GM21528 (cell line): ENCODE measurements around the gene GPR158.

Source experiments
- ATAC-seq: cut with Tn5 transposase; IDR thresholded peaks from one replicate; pipeline ENCODE4 v1.9.1; 2021; ENCODE audit warnings: mild to moderate bottlenecking, moderate library complexity; ENCODE audit not compliant: unreplicated experiment, low FRiP score

GPR158 gene

DNA sequence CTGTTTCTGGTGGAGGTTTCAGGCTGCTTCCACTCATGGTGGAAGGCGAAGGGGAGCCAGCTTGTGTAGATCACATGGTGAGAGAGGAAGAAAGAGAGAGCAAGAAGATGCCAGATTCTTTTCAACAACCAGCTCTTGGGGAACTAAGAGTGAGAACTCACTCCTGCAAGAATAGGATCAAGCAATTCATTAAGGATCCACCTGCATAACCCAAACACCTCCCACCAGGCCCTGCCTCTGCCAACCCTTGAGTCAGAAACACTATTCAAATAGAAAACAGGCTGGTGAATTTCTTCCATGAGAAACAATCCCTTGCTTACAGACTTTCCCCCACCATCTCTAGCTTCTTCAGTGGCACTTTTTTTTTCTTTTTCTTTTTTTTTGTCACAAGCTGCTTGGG, 317.2 kb downstream of the GPR158 start:
- no peak for ATAC-seq

DNA sequence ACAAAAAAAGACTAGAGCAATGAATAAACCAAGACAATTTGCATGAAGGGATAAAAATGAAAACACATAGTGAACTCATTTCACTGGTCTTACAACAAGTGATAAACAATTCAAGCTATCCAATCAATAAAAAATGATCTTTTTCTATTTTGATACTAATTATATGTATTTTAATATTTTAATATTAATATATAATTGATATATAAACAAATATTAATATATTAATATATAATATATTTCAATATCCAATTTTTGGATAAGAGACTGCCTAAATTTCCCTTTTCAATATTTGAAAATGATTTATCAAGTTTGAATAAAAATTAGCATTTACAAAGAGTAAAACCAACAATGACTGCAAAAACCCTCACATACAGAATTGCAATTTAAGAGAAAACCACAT, 317.9 kb downstream of the GPR158 start:
- no peak for ATAC-seq

DNA sequence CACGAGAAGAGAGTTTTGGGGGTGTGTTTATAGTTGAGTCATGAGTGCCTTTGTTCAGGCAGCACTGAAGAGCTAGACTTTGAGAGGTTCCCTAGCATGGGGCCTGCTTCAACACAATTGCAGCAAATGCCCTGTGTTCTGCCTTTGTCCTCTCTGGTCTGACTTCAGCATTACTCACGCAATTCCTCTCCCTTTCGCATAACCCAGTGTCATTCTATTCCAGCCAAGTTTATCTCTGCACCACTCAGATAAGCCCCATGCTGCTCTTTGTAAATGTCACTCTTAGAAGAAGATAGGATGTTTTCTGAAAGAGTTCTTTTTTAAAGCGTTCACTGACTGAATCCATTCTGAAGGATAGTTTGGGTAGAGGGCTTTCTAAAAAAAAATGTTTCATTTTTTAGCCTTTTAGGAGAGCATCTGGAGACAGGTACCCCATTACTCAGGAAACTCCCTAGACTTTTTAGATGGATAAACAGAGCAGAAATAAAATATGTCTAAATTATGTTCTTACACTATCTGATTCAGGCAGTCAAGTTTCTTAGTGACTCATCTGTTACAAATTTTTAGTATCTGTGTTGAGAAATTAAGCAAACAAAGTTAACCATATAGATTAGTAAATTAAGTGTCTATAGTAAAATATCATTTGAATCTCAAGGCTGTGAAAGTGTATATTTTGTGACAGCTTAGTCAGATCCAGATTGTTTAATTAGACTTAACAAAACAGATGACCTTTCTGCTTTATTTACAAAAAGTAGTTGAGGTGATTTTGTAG, 318.5 kb downstream of the GPR158 start:
- no peak for ATAC-seq

DNA sequence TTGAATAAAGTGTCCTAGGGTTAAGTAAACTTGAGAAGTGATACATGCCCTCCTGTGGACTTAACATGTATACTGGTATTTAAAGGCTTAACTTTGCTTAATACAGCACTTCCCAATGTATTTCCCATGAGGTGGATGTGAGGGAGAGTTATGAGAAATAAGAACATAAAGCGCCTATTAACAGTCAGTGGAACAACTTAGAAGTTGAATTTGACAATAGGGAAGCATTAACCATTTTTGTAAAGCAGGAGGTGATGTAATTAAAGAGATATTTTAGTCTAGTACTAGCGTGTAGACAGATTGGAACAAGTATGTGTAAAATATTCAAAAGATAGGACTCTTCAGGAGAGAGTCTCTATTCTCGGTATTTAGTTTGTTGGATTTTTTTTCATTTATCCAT, 322.4 kb downstream of the GPR158 start:
- ATAC-seq: no peak

DNA sequence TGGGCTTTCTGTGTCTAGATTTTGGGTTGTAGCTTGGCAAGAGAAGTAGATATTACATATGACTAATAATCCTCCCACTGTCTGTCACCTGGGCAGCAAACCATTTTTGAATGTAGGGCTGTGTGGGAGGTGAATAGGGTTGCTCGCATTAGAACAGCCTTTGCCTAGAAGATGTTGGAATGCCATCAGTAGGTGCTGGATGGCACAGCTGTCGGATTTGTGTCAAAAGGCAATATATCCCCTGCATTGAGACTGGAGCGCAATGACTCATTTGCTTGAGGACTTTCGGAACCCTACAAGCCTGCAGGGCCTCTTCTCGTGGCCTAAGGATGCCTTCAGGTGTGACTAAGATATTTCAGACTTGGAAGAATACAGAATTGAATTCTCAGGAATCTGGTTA, 323.8 kb downstream of the GPR158 start:
- ATAC-seq: no peak

DNA sequence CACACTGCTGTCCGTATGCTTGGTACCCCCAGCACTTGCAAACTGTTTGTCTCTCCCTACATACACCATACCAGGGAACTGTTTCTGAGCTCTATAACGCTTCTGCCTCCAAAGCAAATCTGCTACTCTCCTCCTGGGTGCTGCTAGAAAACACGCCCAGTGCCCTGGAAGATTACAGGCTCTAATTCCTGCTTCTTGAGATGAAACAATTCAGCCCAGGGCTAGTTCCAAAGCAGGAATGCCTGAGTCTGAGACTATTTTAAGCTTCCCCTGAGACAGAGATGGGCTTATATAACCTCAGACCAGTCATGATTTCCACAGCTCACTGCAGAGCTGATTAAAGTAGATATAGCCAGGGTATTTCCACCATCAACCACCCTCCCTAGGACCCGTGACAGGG, 327.1 kb downstream of the GPR158 start:
- ATAC-seq: no peak

DNA sequence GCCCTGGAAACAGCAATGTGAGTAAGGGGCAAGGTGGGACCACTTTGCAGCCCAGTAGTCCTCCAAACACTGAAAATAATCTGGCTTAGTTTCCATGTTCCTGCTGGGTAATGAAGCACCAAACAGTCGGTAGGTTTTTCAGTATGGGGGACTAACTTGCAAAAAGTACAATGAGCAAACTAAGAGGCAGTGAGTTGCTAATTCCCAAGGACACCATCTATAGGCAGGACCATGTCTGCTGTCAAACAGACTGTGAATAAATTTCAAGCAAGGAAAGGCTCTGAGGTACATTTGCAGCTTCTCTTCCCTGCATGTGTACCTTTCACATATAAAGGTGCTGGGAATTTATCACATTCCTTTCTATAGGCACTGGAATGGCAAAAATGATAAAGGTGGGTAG, 327.7 kb downstream of the GPR158 start:
- ATAC-seq: no peak

DNA sequence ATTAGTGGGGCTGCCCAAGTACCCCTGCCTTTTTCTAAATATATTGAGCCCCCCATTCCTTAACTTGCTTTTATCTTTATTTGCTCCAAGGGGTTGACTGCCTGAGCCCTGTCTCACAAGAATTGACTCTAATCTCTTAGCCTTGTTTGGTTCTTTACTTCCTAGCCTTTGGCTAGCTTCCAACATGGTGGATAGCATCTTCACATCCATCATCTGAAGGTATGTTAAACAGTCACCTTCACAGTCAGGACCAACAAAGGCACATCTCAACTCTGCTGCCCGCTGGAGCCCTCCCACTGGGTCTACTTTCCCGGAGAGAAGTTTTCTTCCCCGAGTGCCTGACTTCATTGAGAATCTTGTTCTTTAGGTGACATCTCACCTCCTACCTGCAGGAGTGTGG, 329.5 kb downstream of the GPR158 start:
- ATAC-seq: no peak

DNA sequence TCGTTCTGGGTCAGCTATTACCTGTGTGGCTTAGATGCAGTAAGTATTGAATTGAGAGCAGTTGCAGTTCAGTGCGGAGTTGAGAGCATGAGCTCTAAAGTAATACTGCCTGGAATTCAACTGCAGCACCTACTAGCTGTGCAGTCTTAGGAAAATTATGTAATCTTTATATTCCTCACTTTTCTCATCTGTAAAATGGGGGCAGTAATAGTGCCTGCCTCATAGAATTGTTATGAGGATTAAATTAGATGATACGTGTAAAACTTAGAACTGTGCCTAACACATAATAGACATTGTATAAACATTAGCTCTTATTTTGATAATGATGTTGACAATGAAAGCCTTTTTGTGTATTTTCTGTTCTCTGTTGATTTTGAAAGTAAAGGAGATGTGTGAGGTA, 330.0 kb downstream of the GPR158 start:
- no peak for ATAC-seq

DNA sequence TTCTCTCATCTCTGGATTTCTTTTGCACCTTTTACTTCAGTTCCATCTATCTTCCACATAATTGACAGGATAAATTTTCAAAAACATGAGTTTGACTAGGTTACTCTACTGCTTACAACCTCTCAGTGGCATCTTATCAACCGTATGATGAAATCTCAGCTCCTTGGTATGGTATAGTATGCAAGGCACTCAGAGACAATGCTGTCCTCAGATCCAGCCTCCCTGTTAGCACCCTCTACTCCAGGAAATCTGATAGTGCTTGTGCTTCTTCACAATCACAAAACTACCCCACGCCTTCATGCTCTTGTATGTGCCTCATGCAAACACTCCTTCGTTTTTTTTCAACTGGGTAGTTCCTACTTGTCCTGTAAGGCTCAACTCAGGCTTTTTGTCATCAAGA, 330.7 kb downstream of the GPR158 start:
- ATAC-seq: no peak

DNA sequence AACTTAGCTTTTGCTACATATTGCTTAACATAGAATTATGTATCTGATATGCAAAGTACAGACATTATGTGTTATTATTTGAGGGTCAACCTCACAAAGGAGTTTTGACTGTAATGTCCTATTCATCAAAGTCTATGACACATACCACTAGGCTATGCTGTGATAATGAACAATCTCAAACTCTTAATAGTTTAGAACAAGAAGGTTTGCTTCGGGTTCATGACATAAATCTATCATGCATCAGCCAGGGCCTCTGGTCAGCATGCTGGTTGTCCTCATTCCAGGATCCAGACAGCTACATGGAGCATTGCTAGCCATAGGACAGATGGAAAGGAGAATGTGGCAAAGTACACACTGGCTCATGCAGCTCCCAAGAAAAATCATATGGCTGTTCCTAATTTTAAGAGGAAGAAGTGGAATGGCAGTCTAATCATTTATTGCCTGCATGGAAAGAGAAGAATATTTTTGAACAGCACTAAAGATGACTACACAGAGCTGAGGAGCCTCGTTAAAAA, 332.1 kb downstream of the GPR158 start:
- ATAC-seq: no peak

DNA sequence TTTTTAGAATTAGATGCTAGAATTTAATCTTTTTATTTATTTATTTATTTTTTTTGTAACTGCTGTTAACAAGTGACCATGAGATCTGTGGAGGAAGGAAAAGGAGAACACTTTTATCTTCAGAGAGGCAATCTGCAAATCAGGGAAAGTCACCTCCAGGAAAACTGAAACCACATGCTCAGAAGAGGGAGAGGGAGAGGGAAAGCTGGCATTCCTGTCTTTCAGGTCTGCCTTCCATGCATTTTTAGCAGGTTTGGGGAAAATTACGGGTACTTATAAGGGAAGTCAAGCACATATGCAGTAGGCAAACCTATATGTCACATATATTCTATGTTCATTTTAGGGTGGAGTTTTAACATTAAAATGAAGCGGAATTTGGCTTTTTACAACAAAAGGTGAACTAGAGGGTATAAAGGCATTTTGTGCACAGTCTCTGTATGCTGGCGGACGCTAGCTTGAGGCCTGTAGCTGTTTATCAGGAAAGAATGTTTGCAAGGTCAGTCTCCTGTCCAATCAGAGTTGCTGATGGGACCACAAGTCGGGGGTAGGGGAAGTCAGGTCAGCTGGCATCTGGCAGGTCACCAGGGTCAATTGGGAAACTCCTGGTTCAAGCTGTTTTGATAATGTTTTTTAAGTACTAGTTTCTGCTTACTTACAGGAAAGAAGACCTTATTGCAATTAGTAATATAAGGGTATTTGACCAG, 333.5 kb downstream of the GPR158 start:
- ATAC-seq: no peak

DNA sequence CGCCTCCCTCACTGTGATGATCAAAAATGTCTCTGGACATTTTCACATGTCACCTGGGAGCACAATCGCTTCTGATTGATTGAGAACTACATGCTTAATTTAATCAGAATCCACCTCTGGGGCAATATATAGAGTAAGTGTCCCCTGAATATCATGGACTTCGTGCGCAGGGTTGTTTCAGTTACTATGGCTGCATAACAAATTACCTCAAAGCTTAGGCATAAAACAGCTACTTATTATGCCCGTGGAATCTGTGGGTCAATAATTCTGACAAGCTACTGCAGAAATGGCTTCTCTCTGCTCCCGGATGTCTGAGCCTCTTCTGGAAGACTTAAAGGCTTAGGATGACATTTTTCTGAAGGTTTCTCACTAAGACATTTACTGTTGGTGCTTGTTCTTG, 334.4 kb downstream of the GPR158 start:
- ATAC-seq: no peak

DNA sequence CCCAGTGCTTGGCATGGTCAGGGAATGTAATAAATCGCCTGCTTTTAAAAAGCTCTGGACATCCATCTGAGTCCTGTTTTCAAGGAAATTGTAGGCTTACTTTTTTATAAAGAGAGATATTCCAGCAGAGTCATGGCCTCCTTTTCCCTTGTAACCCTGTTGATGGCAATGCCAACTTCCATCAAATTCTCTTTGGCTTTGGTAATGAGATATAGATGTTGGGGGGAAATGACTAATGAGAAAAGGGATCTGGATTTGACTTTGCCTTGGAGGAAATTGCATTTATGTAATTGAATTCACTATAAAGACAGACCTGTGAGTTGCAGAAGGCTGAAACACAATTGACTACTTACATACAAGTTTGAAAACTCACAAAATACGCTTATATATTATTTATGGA, 347.5 kb downstream of the GPR158 start:
- ATAC-seq: no peak

DNA sequence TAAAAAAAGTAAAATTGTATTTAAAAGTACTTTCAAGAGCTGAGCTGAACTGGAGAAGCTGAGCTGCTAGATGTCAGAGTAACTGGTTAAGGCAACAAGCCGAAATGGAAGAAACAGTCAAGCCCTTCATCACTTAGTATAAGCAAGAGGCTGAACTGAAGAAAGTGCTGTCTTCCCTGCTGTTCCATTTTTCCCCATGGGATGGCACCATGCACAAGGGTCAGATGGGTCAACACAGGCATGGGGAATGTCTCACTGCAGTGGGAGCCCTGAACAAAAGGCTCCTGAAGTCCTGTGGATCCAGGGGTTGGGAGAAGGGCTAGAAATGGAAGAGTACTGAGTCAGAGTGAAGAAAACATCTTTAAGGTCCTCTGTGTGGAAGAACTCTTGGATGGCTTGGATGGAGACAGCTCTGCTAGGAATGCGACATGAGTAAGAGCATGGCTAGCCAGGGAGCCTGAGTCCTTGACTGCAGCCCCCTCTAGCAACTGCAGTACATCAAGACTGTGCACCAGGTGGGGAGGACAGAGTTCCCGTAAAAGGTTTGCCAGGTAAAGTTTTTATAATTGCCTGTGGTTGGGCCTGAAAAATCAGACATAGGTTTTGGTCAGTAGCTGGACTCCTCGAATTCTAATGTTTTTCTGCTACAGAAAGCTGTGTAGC, 348.3 kb downstream of the GPR158 start:
- no peak for ATAC-seq

DNA sequence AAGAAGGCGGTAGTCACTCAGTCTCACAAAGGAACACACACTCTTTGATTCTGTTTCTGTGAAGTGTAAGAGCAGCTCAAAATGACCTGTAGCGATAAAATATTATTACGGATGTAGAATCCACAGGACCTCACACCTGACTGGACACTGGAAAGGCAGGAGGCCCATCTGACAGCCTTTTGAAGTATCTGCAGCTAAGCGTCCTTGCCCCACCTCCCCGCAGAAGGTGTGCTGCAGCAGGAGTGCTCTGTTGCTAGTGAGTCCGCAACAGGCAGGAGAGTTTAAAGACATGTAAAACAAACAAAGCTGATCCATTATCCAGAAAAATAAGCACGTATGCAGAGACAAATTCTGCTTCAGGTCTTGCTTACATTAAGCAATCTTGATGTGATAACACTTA, 355.5 kb downstream of the GPR158 start:
- ATAC-seq: no peak

DNA sequence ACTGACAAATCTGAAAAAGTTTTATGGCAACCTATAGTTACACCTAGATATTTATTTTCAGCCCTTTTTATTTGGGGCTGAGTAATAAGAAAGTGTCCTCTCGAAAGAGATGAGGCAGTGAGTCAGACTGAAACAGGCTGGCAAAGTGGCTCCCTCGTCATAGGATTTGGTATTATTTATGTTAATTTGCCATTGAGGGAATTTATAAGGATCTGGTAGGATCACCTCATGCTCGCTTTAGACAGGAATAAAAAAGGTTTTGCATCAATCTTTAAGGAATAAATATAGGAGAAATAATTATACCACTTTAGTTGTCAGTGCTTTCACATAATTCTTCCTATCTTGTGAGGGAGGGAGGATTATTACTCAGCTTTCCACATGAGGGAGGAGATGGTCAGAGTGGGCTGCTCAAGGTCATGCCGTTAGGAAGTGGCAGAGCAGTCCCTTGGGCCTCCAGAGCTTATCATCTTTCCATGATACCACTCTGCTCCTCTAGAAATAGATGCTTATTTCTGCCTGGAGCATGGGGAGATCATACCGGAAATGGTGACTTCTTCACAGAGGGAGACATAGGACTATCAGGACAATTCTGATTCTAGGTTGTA, 356.8 kb downstream of the GPR158 start:
- ATAC-seq: no peak

DNA sequence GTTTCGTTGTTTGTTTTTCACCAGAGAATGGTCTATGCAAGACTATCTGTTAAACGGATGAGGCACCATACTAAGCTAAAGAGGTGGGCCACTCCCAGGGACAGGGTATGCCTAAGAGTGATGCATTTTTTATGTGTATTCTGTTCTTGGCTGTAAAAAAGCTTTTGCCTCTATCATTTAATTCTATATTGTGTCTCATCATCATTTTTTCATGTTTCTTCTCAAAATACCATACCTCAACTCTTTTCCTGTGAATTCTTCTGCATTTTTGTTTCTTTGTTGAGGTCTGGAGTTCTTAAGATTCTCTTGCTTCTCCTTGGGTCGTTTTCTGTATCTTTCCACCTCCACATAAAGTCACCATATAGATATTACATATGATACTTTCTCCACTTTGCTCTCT, 357.4 kb downstream of the GPR158 start:
- no peak for ATAC-seq

DNA sequence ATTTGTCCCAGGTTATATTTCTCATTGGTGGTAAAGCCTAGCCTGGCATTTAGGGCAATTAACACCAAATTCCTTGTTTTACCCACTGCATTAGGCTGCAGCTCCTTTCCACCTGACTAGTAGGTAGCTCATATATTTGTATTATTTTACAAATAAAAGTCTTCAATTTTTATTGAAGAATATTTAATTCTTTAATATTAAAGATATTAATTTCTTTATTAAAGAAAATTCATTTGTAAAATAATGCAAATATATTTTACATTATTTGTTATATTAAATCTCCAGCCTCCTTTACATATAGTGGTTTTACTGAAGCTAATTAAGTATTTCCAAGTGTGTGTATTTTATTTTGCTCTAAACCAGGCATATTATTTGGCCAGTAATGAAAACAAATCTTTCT, 361.2 kb downstream of the GPR158 start:
- ATAC-seq: no peak

DNA sequence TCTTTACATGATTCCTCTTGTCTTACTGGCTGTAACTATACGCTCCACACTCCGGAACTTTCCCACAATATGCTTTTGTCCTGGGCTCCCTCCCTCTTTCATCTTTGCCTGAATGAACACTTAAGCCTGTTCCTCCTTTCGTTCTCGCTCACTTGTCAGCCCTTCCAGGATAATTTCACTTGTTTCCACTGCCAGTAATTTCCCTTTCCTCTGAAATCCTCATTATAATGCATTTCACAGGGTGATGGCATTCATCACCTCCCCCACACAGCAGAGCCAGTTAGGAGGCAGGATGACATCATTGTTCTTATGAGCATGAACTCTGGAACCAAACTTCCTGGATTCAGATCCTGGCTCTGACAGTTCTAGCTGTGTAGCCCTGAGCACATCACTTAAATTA, 372.6 kb downstream of the GPR158 start:
- ATAC-seq: no peak

DNA sequence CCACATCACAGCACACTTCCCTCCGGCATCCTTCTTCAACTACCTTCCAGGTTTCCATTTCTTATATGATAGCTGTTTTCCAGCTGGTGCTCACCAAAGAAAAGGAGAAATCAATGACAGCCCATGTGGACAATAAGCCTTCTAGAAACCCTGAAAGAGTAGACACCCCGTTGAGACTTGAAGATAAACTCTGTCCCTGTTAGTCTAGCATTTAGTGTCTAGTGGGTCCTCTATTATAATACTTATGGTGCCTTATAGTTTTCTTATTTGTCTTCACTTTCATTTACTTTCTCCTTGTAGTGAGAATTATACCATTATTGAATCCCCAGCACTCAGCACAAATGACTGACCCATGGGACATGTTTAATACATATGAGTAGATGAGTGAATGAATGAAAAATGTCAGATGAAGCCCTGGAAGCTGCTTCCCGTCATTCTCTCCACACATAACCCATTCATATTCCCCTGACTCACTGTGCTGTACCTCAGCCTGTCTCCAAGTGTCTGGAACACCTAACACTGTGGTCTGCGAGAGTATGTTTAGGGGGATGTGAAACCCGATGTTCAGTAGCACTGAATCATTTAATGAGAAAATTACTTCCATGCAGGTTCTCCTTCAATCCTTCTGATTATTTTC, 377.6 kb downstream of the GPR158 start:
- ATAC-seq: no peak
